ENCODE results near the gene RPL36. TPM values are rescaled to one million over a fixed set of nuclear protein-coding genes. Genes with fewer than 3 reads are reported as not detected.

Gene RPL36
- polyA plus RNA-seq, 3 donors: 336 to 708 (median 627) TPM

GRCh38 chr19:5686326-5686646, 3.8 kb upstream of the RPL36 start:
- no peak for DNase-seq
- peaks cover 0 to 7% (median 5%) of the 10 kb centered on the region in 3 donors for H3K27me3 Mint-ChIP-seq (ENCODE audit: low read depth in 3 of 3)
- H3K4me3 Mint-ChIP-seq: peak overlapping the region; percentile 75 to 86
- peaks cover 0 to 8% (median 2%) of the 10 kb centered on the region in 7 donors for H3K9me3 Mint-ChIP-seq
- Histone ChIP-seq H3K27ac (ENCODE audit: low read depth in 1 of 2, low read length in 2 of 2) (peak overlapping the region; percentile 50 to 75), H3K4me2 (replicated peaks; ENCODE audit: extremely low read depth, low read length, poor library complexity, severe bottlenecking) (peak overlapping the region; percentile 80), H3K9ac (ENCODE audit: insufficient read depth, low read length, poor library complexity, severe bottlenecking) (peak overlapping the region; percentile 67), H3K79me2 (ENCODE audit: insufficient read depth, low read length) (peaks cover 13% of the 10 kb centered on the region), H3K36me3 (replicated peaks in 1 of 2; ENCODE audit: control insufficient read depth in 1 of 2, insufficient read depth in 2 of 2, low read length in 2 of 2) (no peaks in the 10 kb centered on the region), H4K20me1 (ENCODE audit: insufficient read depth, low read length) (peaks cover 11% of the 10 kb centered on the region), H3K27me3 (ENCODE audit: control insufficient read depth in 2 of 2, insufficient read depth in 2 of 2, low read length in 2 of 2) (no peaks in the 10 kb centered on the region), H3K9me3 (replicated peaks in 1 of 2; ENCODE audit: control insufficient read depth in 1 of 2, insufficient read depth in 1 of 2, low read length in 2 of 2) (no peaks in the 10 kb centered on the region), H3K4me1 (ENCODE audit: control insufficient read depth in 1 of 2, insufficient read depth in 2 of 2, low read length in 2 of 2) (peaks cover 25 to 32% of the 10 kb centered on the region in 2 donors), H2AFZ (ENCODE audit: insufficient read depth, low read depth, low read length, poor library complexity, severe bottlenecking) (peak overlapping the region; percentile 87), H3K4me3 (replicated peaks in 1 of 3; ENCODE audit: low read depth in 2 of 3, low read length in 3 of 3) (peak overlapping the region; percentile 29 to 76 (median 36))
- peaks cover 22% of the 10 kb centered on the region for H3K4me1 Mint-ChIP-seq
- under 1% methylated on average over 15 of the region's 16 CpGs for WGBS (ENCODE audit: insufficient coverage)
- no peak for TF ChIP-seq CTCF (IDR thresholded peaks at IDR 0.05)
- intact Hi-C loops (cut with micrococcal nuclease): loop anchor here (2.0 to 10.0 kb wide), 4 partner anchors 65 to 689 kb away; partner anchors contain the start of genes ALKBH7 (in 1 of the 2), DUS3L (in 1 of the 2), NDUFA11 (in 1 of the 2) and PSPN (in 1 of the 2)
- H3K36me3 Mint-ChIP-seq: no peaks in the 10 kb centered on the region
- H3K27ac Mint-ChIP-seq: peak overlapping the region; percentile 78 to 95 (median 90)

- under 1% methylated on average over 59 of the region's 59 CpGs for WGBS (ENCODE audit: insufficient coverage)
- peaks cover 0 to 8% (median 0%) of the 10 kb centered on the region in 7 donors for H3K9me3 Mint-ChIP-seq
- Histone ChIP-seq H3K4me1 (ENCODE audit: control insufficient read depth in 1 of 2, insufficient read depth in 2 of 2, low read length in 2 of 2) (peaks cover 27 to 34% of the 10 kb centered on the region in 2 donors), H3K4me2 (replicated peaks; ENCODE audit: extremely low read depth, low read length, poor library complexity, severe bottlenecking) (peak overlapping the region; percentile 80), H3K4me3 (replicated peaks in 1 of 3; ENCODE audit: low read depth in 2 of 3, low read length in 3 of 3) (peak overlapping the region; percentile 29 to 76 (median 36)), H3K79me2 (ENCODE audit: insufficient read depth, low read length) (peaks cover 18% of the 10 kb centered on the region), H3K9me3 (replicated peaks in 1 of 2; ENCODE audit: control insufficient read depth in 1 of 2, insufficient read depth in 1 of 2, low read length in 2 of 2) (no peaks in the 10 kb centered on the region), H3K27ac (ENCODE audit: low read depth in 1 of 2, low read length in 2 of 2) (peak overlapping the region; percentile 50 to 75), H2AFZ (ENCODE audit: insufficient read depth, low read depth, low read length, poor library complexity, severe bottlenecking) (peak overlapping the region; percentile 87), H3K36me3 (replicated peaks in 1 of 2; ENCODE audit: control insufficient read depth in 1 of 2, insufficient read depth in 2 of 2, low read length in 2 of 2) (peaks cover under 1 to 1% of the 10 kb centered on the region in 2 donors), H3K9ac (ENCODE audit: insufficient read depth, low read length, poor library complexity, severe bottlenecking) (peak overlapping the region; percentile 67), H3K27me3 (ENCODE audit: control insufficient read depth in 2 of 2, insufficient read depth in 2 of 2, low read length in 2 of 2) (no peaks in the 10 kb centered on the region), H4K20me1 (ENCODE audit: insufficient read depth, low read length) (peaks cover 17% of the 10 kb centered on the region)
- H3K4me3 Mint-ChIP-seq: peak overlapping the region; percentile 75 to 86
- H3K27me3 Mint-ChIP-seq (ENCODE audit: low read depth in 3 of 3): peaks cover 0 to 4% (median 1%) of the 10 kb centered on the region in 3 donors
- peaks cover 23% of the 10 kb centered on the region for H3K4me1 Mint-ChIP-seq
- peak overlapping the region; percentile 78 to 95 (median 90) for H3K27ac Mint-ChIP-seq
- TF ChIP-seq CTCF (IDR thresholded peaks at IDR 0.05): peak; percentile 79
- no peaks in the 10 kb centered on the region for H3K36me3 Mint-ChIP-seq
- intact Hi-C loops (cut with micrococcal nuclease): loop anchor here (2.0 to 10.0 kb wide), 4 partner anchors 66 to 688 kb away; partner anchors contain the start of genes ALKBH7 (in 1 of the 2), DUS3L (in 1 of the 2), NDUFA11 (in 1 of the 2) and PSPN (in 1 of the 2)
- peak; percentile 90 to 95 (median 93) for DNase-seq
These were observed 3.3 kb upstream of the RPL36 start for GRCh38 chr19:5686647-5687359.

Data from CD14-positive monocyte (primary cell).